ENCODE results near the gene BHLHE40. TPM values are rescaled to one million over a fixed set of nuclear protein-coding genes. Genes with fewer than 3 reads are reported as not detected.

BHLHE40 gene
- polyA plus RNA-seq, 3 donors = 20.2 to 167 (median 23.4) TPM

- Mint-ChIP-seq H3K4me1 (peaks cover 63% of the 10 kb centered on the region), H3K4me3 (peak overlapping the region; percentile 88 to 100), H3K27ac (peak overlapping the region; percentile 80 to 100 (median 93)), H3K9me3 (peaks cover 0 to 6% (median 0%) of the 10 kb centered on the region in 7 donors), H3K36me3 (peaks cover 41 to 48% of the 10 kb centered on the region in 2 donors), H3K27me3 (ENCODE audit: low read depth in 3 of 3) (peaks cover 0 to 5% (median 2%) of the 10 kb centered on the region in 3 donors)
- Histone ChIP-seq H3K9me3 (replicated peaks in 1 of 2; ENCODE audit: control insufficient read depth in 1 of 2, insufficient read depth in 1 of 2, low read length in 2 of 2) (no peaks in the 10 kb centered on the region), H3K79me2 (ENCODE audit: insufficient read depth, low read length) (peaks cover 43% of the 10 kb centered on the region), H3K4me2 (replicated peaks; ENCODE audit: extremely low read depth, low read length, poor library complexity, severe bottlenecking) (peak overlapping the region; percentile 88), H3K27me3 (ENCODE audit: control insufficient read depth in 2 of 2, insufficient read depth in 2 of 2, low read length in 2 of 2) (no peaks in the 10 kb centered on the region), H3K9ac (ENCODE audit: insufficient read depth, low read length, poor library complexity, severe bottlenecking) (peak overlapping the region; percentile 10), H2AFZ (ENCODE audit: insufficient read depth, low read depth, low read length, poor library complexity, severe bottlenecking) (no peak overlapping the region), H3K36me3 (replicated peaks in 1 of 2; ENCODE audit: control insufficient read depth in 1 of 2, insufficient read depth in 2 of 2, low read length in 2 of 2) (peaks cover 9 to 16% of the 10 kb centered on the region in 2 donors), H3K4me3 (replicated peaks in 1 of 3; ENCODE audit: low read depth in 2 of 3, low read length in 3 of 3) (peak overlapping the region; percentile 10 to 95 (median 83)), H4K20me1 (ENCODE audit: insufficient read depth, low read length) (peaks cover 52% of the 10 kb centered on the region), H3K4me1 (ENCODE audit: control insufficient read depth in 1 of 2, insufficient read depth in 2 of 2, low read length in 2 of 2) (peaks cover 73 to 77% of the 10 kb centered on the region in 2 donors), H3K27ac (ENCODE audit: low read depth in 1 of 2, low read length in 2 of 2) (peak overlapping the region in 1 of 2 donors; percentile 60)
- TF ChIP-seq CTCF (IDR thresholded peaks at IDR 0.05) = peak; percentile 77
- 50% methylated on average over 2 of the region's 8 CpGs for WGBS (ENCODE audit: insufficient coverage)
- intact Hi-C loops (cut with micrococcal nuclease) = loop anchor here (2.0 to 10.0 kb wide), 5 partner anchors 31 to 487 kb away; partner anchors contain the start of genes ARL8B (in 1 of the 2) and ITPR1 (in 1 of the 2)
- DNase-seq = peak; percentile 62 to 91 (median 79)
Observed at GRCh38 chr3:4981665-4982494, 2.6 kb downstream of the BHLHE40 start.
